SU-DHL-6 (cell line): ENCODE results near the gene STAC.

Experiments used
- H2AFZ ChIP-seq: fragments of 200-600 bp; sonication (generic); 2 replicates; pipeline ENCODE4 v1.6.1; 2014; ENCODE audit warnings: low read depth, mild to moderate bottlenecking, moderate library complexity, mixed read lengths, antibody characterized with exemption, low read length; ENCODE audit not compliant: severe bottlenecking
- H3F3A ChIP-seq: fragments of 200-600 bp; shearing (Covaris generic); 2 replicates; pipeline ENCODE4 v1.6.0; 2016; ENCODE audit warnings: antibody characterized with exemption, mild to moderate bottlenecking; ENCODE audit not compliant: insufficient read depth
- H3K27ac ChIP-seq: fragments of 200-600 bp; sonication (generic); 2 replicates; pipeline ENCODE4 v1.5.1; 2016; ENCODE audit warnings: low read depth, mild to moderate bottlenecking, low read length, moderate library complexity, mixed read lengths
- H3K27me3 ChIP-seq: fragments of 200-600 bp; sonication (generic), shearing (Covaris generic); 2 replicates; pipeline ENCODE4 v1.6.0; 2014; ENCODE audit warnings: mild to moderate bottlenecking, low read length
- H3K36me3 ChIP-seq: fragments of 200-600 bp; sonication (generic); 2 replicates; pipeline ENCODE4 v1.6.1; 2014; ENCODE audit warnings: mild to moderate bottlenecking, low read length, mixed read lengths
- H3K4me2 ChIP-seq: fragments of 300-600, 200-600 bp; shearing (Covaris generic), sonication (generic); 2 replicates; pipeline ENCODE4 v1.6.0; 2014; ENCODE audit warnings: low read length, low read depth, mild to moderate bottlenecking; ENCODE audit not compliant: poor library complexity, severe bottlenecking
- H3K4me3 ChIP-seq: fragments of 200-600 bp; sonication (generic); 2 replicates; pipeline ENCODE4 v1.5.1; 2014; ENCODE audit warnings: antibody characterized with exemption, low read length, mild to moderate bottlenecking, mixed read lengths; ENCODE audit not compliant: insufficient read depth, poor library complexity, severe bottlenecking
- H3K79me2 ChIP-seq: fragments of 200-600 bp; sonication (generic); 2 replicates; pipeline ENCODE4 v1.6.1; 2014; ENCODE audit warnings: mild to moderate bottlenecking, low read length, moderate library complexity; ENCODE audit not compliant: insufficient read depth
- H3K9ac ChIP-seq: fragments of 200-600 bp; sonication (generic); 2 replicates; pipeline ENCODE4 v1.7.0; 2014; ENCODE audit warnings: mild to moderate bottlenecking, low read length
- H3K9me2 ChIP-seq: fragments of 200-600 bp; sonication (generic); replicated peaks from 2 replicates; pipeline ENCODE4 v1.6.1; 2014; ENCODE audit warnings: low read length; ENCODE audit not compliant: insufficient read depth
- H3K9me3 ChIP-seq: fragments of 200-600 bp; sonication (generic); 2 replicates; pipeline ENCODE4 v1.6.1; 2014; ENCODE audit warnings: low read length, mixed read lengths; ENCODE audit not compliant: insufficient read depth
- H4K20me1 ChIP-seq: fragments of 200-600 bp; sonication (generic); 2 replicates; pipeline ENCODE4 v1.6.1; 2014; ENCODE audit warnings: low read depth, mild to moderate bottlenecking, antibody characterized with exemption, low read length, moderate library complexity, mixed read lengths
- CTCF ChIP-seq: fragments of 200-600 bp; sonication (generic); IDR thresholded peaks from one replicate; pipeline ENCODE4 v1.5.1; 2017; ENCODE audit warnings: antibody characterized with exemption, mild to moderate bottlenecking, low read length, moderate library complexity; ENCODE audit not compliant: insufficient read depth, poor library complexity, severe bottlenecking
- EZH2phosphoT487 ChIP-seq: fragments of 200-600 bp; sonication (generic), shearing (Covaris generic); conservative IDR thresholded peaks from 2 replicates; pipeline ENCODE4 v1.6.1; 2018; ENCODE audit warnings: mild to moderate bottlenecking, antibody characterized with exemption, low read length, moderate library complexity, mixed read lengths

STAC gene

GRCh38 chr3:36409862-36410261 lies 29.6 kb downstream of the STAC start:
- H4K20me1 ChIP-seq = no peaks in the 10 kb centered on the region
- TF ChIP-seq CTCF = no peak
- no peak for TF ChIP-seq EZH2phosphoT487
- H3K27me3 ChIP-seq = no peaks in the 10 kb centered on the region
- no peaks in the 10 kb centered on the region for H3K79me2 ChIP-seq
- H3K36me3 ChIP-seq = no peaks in the 10 kb centered on the region
- H3K27ac ChIP-seq = no peak overlapping the region
- no peak overlapping the region for H2AFZ ChIP-seq
- H3K9me3 ChIP-seq = no peaks in the 10 kb centered on the region
- no peak overlapping the region for H3K9ac ChIP-seq
- H3K9me2 ChIP-seq = no peaks in the 10 kb centered on the region
- H3K4me2 ChIP-seq = no peak overlapping the region
- no peak overlapping the region for H3K4me3 ChIP-seq
- H3F3A ChIP-seq = no peaks in the 10 kb centered on the region

GRCh38 chr3:36411587-36411986 lies 31.3 kb downstream of the STAC start:
- Histone ChIP-seq H3F3A (no peaks in the 10 kb centered on the region), H2AFZ (no peak overlapping the region), H3K36me3 (no peaks in the 10 kb centered on the region), H3K27ac (no peak overlapping the region), H3K4me3 (no peak overlapping the region), H3K9ac (no peak overlapping the region), H4K20me1 (no peaks in the 10 kb centered on the region), H3K79me2 (no peaks in the 10 kb centered on the region), H3K9me2 (no peaks in the 10 kb centered on the region), H3K4me2 (no peak overlapping the region), H3K27me3 (no peaks in the 10 kb centered on the region), H3K9me3 (no peaks in the 10 kb centered on the region)
- TF ChIP-seq CTCF (no peak), EZH2phosphoT487 (no peak)

GRCh38 chr3:36416599-36416998 lies 36.3 kb downstream of the STAC start:
- Histone ChIP-seq H3K4me2 (no peak overlapping the region), H4K20me1 (no peaks in the 10 kb centered on the region), H3K9ac (no peak overlapping the region), H3K79me2 (no peaks in the 10 kb centered on the region), H3K9me3 (no peaks in the 10 kb centered on the region), H2AFZ (no peak overlapping the region), H3K36me3 (no peaks in the 10 kb centered on the region; the same call in 1 of the 2 replicates), H3K27ac (no peak overlapping the region), H3K27me3 (no peaks in the 10 kb centered on the region), H3K4me3 (no peak overlapping the region), H3K9me2 (no peaks in the 10 kb centered on the region), H3F3A (no peaks in the 10 kb centered on the region)
- TF ChIP-seq EZH2phosphoT487 (no peak), CTCF (no peak)

- H3K79me2 ChIP-seq = no peaks in the 10 kb centered on the region
- H3K9me2 ChIP-seq = no peaks in the 10 kb centered on the region
- no peak overlapping the region for H2AFZ ChIP-seq
- H3K4me2 ChIP-seq = no peak overlapping the region
- H4K20me1 ChIP-seq = no peaks in the 10 kb centered on the region
- TF ChIP-seq CTCF (no peak), EZH2phosphoT487 (no peak)
- H3F3A ChIP-seq = no peaks in the 10 kb centered on the region
- no peaks in the 10 kb centered on the region for H3K9me3 ChIP-seq
- no peaks in the 10 kb centered on the region; the same call in 1 of the 2 replicates for H3K36me3 ChIP-seq
- no peak overlapping the region for H3K9ac ChIP-seq
- H3K4me3 ChIP-seq = no peak overlapping the region
- no peaks in the 10 kb centered on the region for H3K27me3 ChIP-seq
- H3K27ac ChIP-seq = no peak overlapping the region
These were observed 36.9 kb downstream of the STAC start for GRCh38 chr3:36417237-36417636.
